Measurements from ENCODE around the gene SPTBN1. TPM values are rescaled to one million over a fixed set of nuclear protein-coding genes. Genes with fewer than 3 reads are reported as not detected.
A peak's percentile ranks its signal among the peaks of the same experiment; 100 is the strongest.

The SPTBN1 gene
- total and polyA plus RNA-seq, 9 of the 15 experiments (the other 6 are each of a cell fraction or from before 2014, with no cell fraction given): 8.9 to 66.8 (median 31.4) TPM

- H3K27me3 ChIP-seq (ENCODE audit: control insufficient read depth in 2 of 2, insufficient read depth in 2 of 2, low read length in 2 of 2): no peaks in the 10 kb centered on the region
- intact Hi-C loops (cut with micrococcal nuclease) (no loop called here), in situ Hi-C loops (cut with MboI) (no loop called here)
- no peak overlapping the region for H3K4me2 ChIP-seq (ENCODE audit: insufficient read depth, low read length)
- H3K27ac ChIP-seq (ENCODE audit: extremely low read depth, low read depth, low read length): no peak overlapping the region
- WGBS (ENCODE audit: insufficient coverage, low coverage, missing lambda C conversion rate): 72% methylated on average over 4 of the region's 4 CpGs
- peaks cover 15 to 85% of the 10 kb centered on the region in 2 experiments; a peak in 4 of 5 replicates for H3K4me1 ChIP-seq (replicated peaks in 1 of 2; ENCODE audit: control insufficient read depth in 2 of 2, insufficient read depth in 2 of 2, low read length in 2 of 2)
- ChIA-PET POLR2A (interaction anchor here (1.0 to 2.1 kb wide), 3 partner anchors 10 to 27 kb away, joined by 4 to 6 read pairs (median 5); no protein-coding TSS in a partner anchor), CTCF (ENCODE audit: low intra/inter-chr PET ratio) (no interaction called here)
- H3K79me2 ChIP-seq (ENCODE audit: control insufficient read depth, insufficient read depth, low read length): peaks cover 83% of the 10 kb centered on the region
- no peak overlapping the region; a peak in 1 of 4 replicates for H3K9ac ChIP-seq (ENCODE audit: insufficient read depth in 1 of 2, low read depth in 2 of 2, low read length in 2 of 2)
- H4K20me1 ChIP-seq (replicated peaks; ENCODE audit: control insufficient read depth, insufficient read depth, low read length): peaks cover 4% of the 10 kb centered on the region
- FAIRE-seq (no peak), ATAC-seq (peak; percentile 33; the same call in 2 of the 3 replicates), DNase-seq (ENCODE audit: extremely low read depth in 1 of 4, low spot score in 3 of 4) (no peak)
- no peak overlapping the region for H2AFZ ChIP-seq (ENCODE audit: low read depth, low read length)
- H3K9me3 ChIP-seq (replicated peaks; ENCODE audit: control insufficient read depth, insufficient read depth, low read depth, low read length): no peaks in the 10 kb centered on the region
- no peak overlapping the region for H3K4me3 ChIP-seq
- H3K36me3 ChIP-seq (ENCODE audit: control insufficient read depth, insufficient read depth, low read length): no peaks in the 10 kb centered on the region
- H3K9me1 ChIP-seq (ENCODE audit: control insufficient read depth, insufficient read depth, low read length): peaks cover 4% of the 10 kb centered on the region
- BruUV-seq (replicated peaks): no TSS peak
- no peak for TF ChIP-seq HDAC3 (IDR thresholded peaks at IDR 0.05; ENCODE audit: borderline replicate concordance, partially characterized antibody)
- TF ChIP-seq JUND (IDR thresholded peaks at IDR 0.05; ENCODE audit: borderline replicate concordance, low read depth, low read length): peak; percentile 21; the same call in 1 of the 2 replicates
- 0 out of 3 replicates have a peak, but pooled peaks have one; percentile 25 for TF ChIP-seq JUND (tag; IDR thresholded peaks at IDR 0.05; ENCODE audit: borderline replicate concordance, low read depth, low read length)
- TF ChIP-seq KDM1A (IDR thresholded peaks at IDR 0.05): no peak
- peak; percentile 18 for TF ChIP-seq ZFP36 (IDR thresholded peaks at IDR 0.05; ENCODE audit: low read depth, low read length, partially characterized antibody)
- TF ChIP-seq BCLAF1 (IDR thresholded peaks at IDR 0.05; ENCODE audit: borderline replicate concordance in 1 of 2, control insufficient read depth in 1 of 2, low read depth in 2 of 2, low read length in 1 of 2): no peak
- TF ChIP-seq ZNF175 (CRISPR knock-in tag; IDR thresholded peaks at IDR 0.05; ENCODE audit: low read depth): 0 out of 2 replicates have a peak, but pooled peaks have one; percentile 39
- no peak for TF ChIP-seq ZBTB33 (CRISPR knock-in tag; IDR thresholded peaks at IDR 0.05)
- TF ChIP-seq FOSL1 (tag; conservative IDR thresholded peaks at IDR 0.05): 0 out of 2 replicates have a peak, but pooled peaks have one; percentile 39
- TF ChIP-seq ZNF239 (CRISPR knock-in tag; IDR thresholded peaks at IDR 0.05): peak; percentile 21; the same call in 1 of the 2 replicates
- peak; percentile 54; the same call in 1 of the 2 replicates for TF ChIP-seq PKNOX1 (IDR thresholded peaks at IDR 0.05)
- TF ChIP-seq DPF2 (IDR thresholded peaks at IDR 0.05): peak; percentile 49
- 0 out of 2 replicates have a peak, but pooled peaks have one; percentile 0 for TF ChIP-seq NCOR1 (IDR thresholded peaks at IDR 0.05)
- peak; percentile 41; the same call in 1 of the 2 replicates for TF ChIP-seq ARID1B (IDR thresholded peaks at IDR 0.05)
- TF ChIP-seq TSC22D4 (tag; IDR thresholded peaks at IDR 0.05): no peak
These were observed 130.4 kb downstream of the SPTBN1 start for GRCh38 chr2:54586494-54586893.

All from K562 (cell line).